SK-N-SH (cell line): ENCODE measurements around the gene HUNK. TPM values are rescaled to one million over a fixed set of nuclear protein-coding genes. Genes with fewer than 3 reads are reported as not detected.

ENCODE experiments used
- CTCF ChIA-PET: fragments of 300-600, 350-600 bp; formaldehyde crosslinking; extraction: SDS; loops from one replicate; lab custom pipeline; 2021; lab: Yijun Ruan, JAX
- POLR2A ChIA-PET: fragments of 350-600 bp; sonication (Branson Sonifier 250); formaldehyde crosslinking; extraction: SDS; loops from one replicate; lab custom pipeline; 2020; ENCODE audit warnings: antibody characterized with exemption, inconsistent platforms; lab: Yijun Ruan, JAX
- DNase-seq: peaks from one replicate; pipeline ENCODE4 v3.0.0; 2012
- H2AFZ ChIP-seq: fragments of 200-600 bp; sonication (generic); 2 replicates; pipeline ENCODE4 v1.8.1; 2016; ENCODE audit warnings: antibody characterized with exemption, mild to moderate bottlenecking, low read depth
- H3F3A ChIP-seq: fragments of 200-600 bp; sonication (generic); replicated peaks from 2 replicates; pipeline ENCODE3; 2016; ENCODE audit warnings: antibody characterized with exemption, mild to moderate bottlenecking; ENCODE audit not compliant: insufficient read depth
- H3K27ac ChIP-seq, 2 experiments: fragments of 200-500 bp in 1 of 2; fragments of 200-600 bp in 1 of 2; sonication (Bioruptor generic) in 1 of 2; sonication (generic), shearing (Covaris generic) in 1 of 2; 2 replicates each; pipeline versions ENCODE4 v1.5.1 to v1.6.1; 2014 to 2016; ENCODE audit warnings: low read depth in 2 of 2, inconsistent platforms in 1 of 2, low read length in 1 of 2, mild to moderate bottlenecking in 1 of 2, mixed read lengths in 1 of 2
- H3K27me3 ChIP-seq: fragments of 200-600 bp; sonication (generic), shearing (Covaris generic); 2 replicates; pipeline ENCODE4 v1.6.1; 2016; ENCODE audit warnings: mixed run types; ENCODE audit not compliant: insufficient read depth
- H3K36me3 ChIP-seq, 2 experiments: fragments of 200-500 bp in 1 of 2; fragments of 200-600 bp in 1 of 2; sonication (Bioruptor generic) in 1 of 2; sonication (generic) in 1 of 2; replicated peaks in 1 of 2; 2 replicates each; pipeline versions ENCODE3 to v1.5.1; 2014 to 2016; ENCODE audit warnings: low read length in 1 of 2, mild to moderate bottlenecking in 1 of 2; ENCODE audit not compliant: insufficient read depth in 2 of 2, control insufficient read depth in 1 of 2
- H3K4me1 ChIP-seq, 2 experiments: fragments of 200-500 bp in 1 of 2; fragments of 200-600 bp in 1 of 2; sonication (Bioruptor generic) in 1 of 2; sonication (generic), shearing (Covaris generic) in 1 of 2; 2 replicates each; pipeline versions ENCODE4 v1.5.1 to v1.6.1; 2014 to 2016; ENCODE audit warnings: low read depth in 1 of 2, low read length in 1 of 2, mixed run types in 1 of 2; ENCODE audit not compliant: insufficient read depth in 2 of 2, control insufficient read depth in 1 of 2
- H3K4me2 ChIP-seq: fragments of 200-600 bp; sonication (generic), shearing (Covaris generic); 2 replicates; pipeline ENCODE4 v1.6.1; 2017; ENCODE audit warnings: mixed run types
- H3K4me3 ChIP-seq, 2 experiments: fragments of 200-500 bp in 1 of 2; fragments of 200-600 bp in 1 of 2; sonication (Bioruptor generic) in 1 of 2; sonication (generic), shearing (Covaris generic) in 1 of 2; 2 replicates each; pipeline versions ENCODE4 v1.5.1 to v1.8.1; 2014 to 2016; ENCODE audit warnings: low read depth in 2 of 2, inconsistent platforms in 1 of 2, low read length in 1 of 2, mild to moderate bottlenecking in 1 of 2, mixed read lengths in 1 of 2, moderate library complexity in 1 of 2
- H3K79me2 ChIP-seq: fragments of 200-600 bp; sonication (generic); 2 replicates; pipeline ENCODE4 v1.8.1; 2017; ENCODE audit warnings: mild to moderate bottlenecking; ENCODE audit not compliant: insufficient read depth
- H3K9ac ChIP-seq: fragments of 200-600 bp; sonication (generic); 2 replicates; pipeline ENCODE4 v1.6.1; 2017; ENCODE audit warnings: mixed run types
- H3K9me2 ChIP-seq: fragments of 200-600 bp; sonication (generic); 2 replicates; pipeline ENCODE4 v1.6.1; 2017; ENCODE audit warnings: mixed run types
- H3K9me3 ChIP-seq: fragments of 200-600 bp; sonication (generic); 2 replicates; pipeline ENCODE4 v1.6.1; 2017; ENCODE audit warnings: mixed run types, mild to moderate bottlenecking, moderate library complexity
- H4K20me1 ChIP-seq: fragments of 200-600 bp; sonication (generic); 2 replicates; pipeline ENCODE4 v1.6.1; 2017; ENCODE audit warnings: mild to moderate bottlenecking, mixed run types; ENCODE audit not compliant: insufficient read depth
- CTCF ChIP-seq: fragments of 200-600 bp; sonication (generic); IDR thresholded peaks from 2 replicates; pipeline ENCODE4 v1.6.1; 2017; ENCODE audit warnings: antibody characterized with exemption, mild to moderate bottlenecking, moderate library complexity
- ELF1 ChIP-seq: IDR thresholded peaks from 2 replicates; pipeline ENCODE4 v1.4.0; 2012
- EP300 ChIP-seq, 2 experiments: IDR thresholded peaks; 2 replicates each; pipeline versions ENCODE4 v1.4.0 to v1.6.1; 2012; ENCODE audit warnings: borderline replicate concordance in 1 of 2, low read depth in 1 of 2, low read length in 1 of 2
- FOSL2 ChIP-seq: IDR thresholded peaks from 2 replicates; pipeline ENCODE4 v1.4.0; 2012; ENCODE audit warnings: low read depth, mild to moderate bottlenecking, moderate library complexity, borderline replicate concordance
- GABPA ChIP-seq: IDR thresholded peaks from 2 replicates; pipeline ENCODE4 v1.4.0; 2012; ENCODE audit warnings: low read depth, mild to moderate bottlenecking
- JUND ChIP-seq: IDR thresholded peaks from 2 replicates; pipeline ENCODE4 v1.4.0; 2012
- MAX ChIP-seq: IDR thresholded peaks from 2 replicates; pipeline ENCODE4 v1.4.0; 2012; ENCODE audit warnings: low read depth
- NFIC ChIP-seq: IDR thresholded peaks from 2 replicates; pipeline ENCODE4 v1.4.0; 2012; ENCODE audit warnings: borderline replicate concordance
- NRF1 ChIP-seq: IDR thresholded peaks from 2 replicates; pipeline ENCODE4 v1.6.1; 2012; ENCODE audit warnings: low read depth, mild to moderate bottlenecking, low read length
- RAD21 ChIP-seq: IDR thresholded peaks from 2 replicates; pipeline ENCODE4 v1.6.1; 2012; ENCODE audit warnings: mild to moderate bottlenecking, low read length
- RCOR1 ChIP-seq: fragments of 150-350 bp; IDR thresholded peaks from 2 replicates; pipeline ENCODE4 v1.6.1; 2017; ENCODE audit warnings: antibody characterized with exemption, low read length
- REST ChIP-seq: IDR thresholded peaks from 2 replicates; pipeline ENCODE4 v1.6.1; 2012; ENCODE audit warnings: mild to moderate bottlenecking, low read depth, low read length, moderate library complexity
- RXRA ChIP-seq: IDR thresholded peaks from 2 replicates; pipeline ENCODE4 v1.4.0; 2012; ENCODE audit warnings: low read depth, mild to moderate bottlenecking, borderline replicate concordance
- SIN3A ChIP-seq: IDR thresholded peaks from 2 replicates; pipeline ENCODE4 v1.6.1; 2012; ENCODE audit warnings: low read depth, mild to moderate bottlenecking, low read length, moderate library complexity, borderline replicate concordance
- TAF1 ChIP-seq: IDR thresholded peaks from 2 replicates; pipeline ENCODE4 v1.6.1; 2012; ENCODE audit warnings: low read depth, mild to moderate bottlenecking, low read length, moderate library complexity, borderline replicate concordance
- TCF12 ChIP-seq: IDR thresholded peaks from 2 replicates; pipeline ENCODE4 v1.4.0; 2012
- USF1 ChIP-seq: IDR thresholded peaks from 2 replicates; pipeline ENCODE4 v1.4.0; 2012; ENCODE audit warnings: low read depth, borderline replicate concordance
- YY1 ChIP-seq: IDR thresholded peaks from 2 replicates; pipeline ENCODE4 v1.4.0; 2012; ENCODE audit warnings: low read depth, mild to moderate bottlenecking
- ZBTB33 ChIP-seq: IDR thresholded peaks from 2 replicates; pipeline ENCODE4 v1.4.0; 2012; ENCODE audit warnings: low read depth, borderline replicate concordance
- WGBS: methylation state at CpG from one replicate; pipeline ENCODE4 v1.1.6; 2017; ENCODE audit warnings: low lambda C conversion rate; 5-methylcytosine and 5-hydroxymethylcytosine counted together
- polyA plus RNA-seq, 3 experiments: library from polyadenylated mRNA; depleted of rRNA; stranded (reverse); fragments of >200 nt; gene quantifications; 2 replicates each; pipeline ENCODE4 v1.2.3, GENCODE V29; 2012

Gene HUNK
- polyA plus RNA-seq, 1 of the 3 experiments (the other 2 are of a cell fraction) = 0.31 TPM

GRCh38 chr21:31938330-31939301 lies 65.8 kb downstream of the HUNK start:
- TF ChIP-seq FOSL2 = no peak
- TF ChIP-seq RXRA = no peak
- TF ChIP-seq SIN3A = no peak
- no peak for TF ChIP-seq ZBTB33
- no peak for TF ChIP-seq RCOR1
- no peak for TF ChIP-seq USF1
- no peak for TF ChIP-seq REST
- no peak for TF ChIP-seq EP300 (IDR thresholded peaks at IDR 0.05; ENCODE audit: borderline replicate concordance in 1 of 2, low read depth in 1 of 2, low read length in 1 of 2)
- no peak for TF ChIP-seq TAF1
- TF ChIP-seq NFIC = no peak
- TF ChIP-seq TCF12 = no peak
- TF ChIP-seq RAD21 = no peak
- no peak for TF ChIP-seq MAX
- no peak for TF ChIP-seq YY1
- no peak for TF ChIP-seq ELF1
- TF ChIP-seq GABPA = no peak
- no peak for TF ChIP-seq CTCF
- TF ChIP-seq NRF1 = no peak
- no peak for TF ChIP-seq JUND
- Histone ChIP-seq H3K4me1 (peaks cover 0 to 13% of the 10 kb centered on the region in 2 experiments; a peak in 2 of 4 replicates), H3K27me3 (no peaks in the 10 kb centered on the region), H4K20me1 (no peaks in the 10 kb centered on the region), H2AFZ (no peak overlapping the region), H3K27ac (0 out of 4 replicates have a peak overlapping the region, but pooled peaks of 1 of the 2 experiments have one; percentile 5), H3K4me3 (no peak overlapping the region), H3K9me2 (no peaks in the 10 kb centered on the region), H3K36me3 (no peaks in the 10 kb centered on the region), H3F3A (no peaks in the 10 kb centered on the region), H3K79me2 (no peaks in the 10 kb centered on the region), H3K9ac (no peak overlapping the region), H3K9me3 (no peaks in the 10 kb centered on the region), H3K4me2 (no peak overlapping the region)
- DNase-seq = peak; percentile 65
- POLR2A ChIA-PET = interaction anchor here (1.1 kb wide), 1 partner anchor 13 kb away, joined by 3 read pairs; no protein-coding TSS in a partner anchor
- CTCF ChIA-PET = interaction anchor here (0.8 to 2.1 kb wide), 4 partner anchors 9 to 319 kb away, joined by 3 to 10 read pairs (median 4); no protein-coding TSS in a partner anchor
- WGBS = 62% methylated on average over 15 of the region's 15 CpGs
